ENCODE data around the gene AMPD1.

AMPD1 gene

GRCh38 chr1:114660238-114660637 lies 35.1 kb downstream of the AMPD1 start:
- Histone ChIP-seq H3K9ac (ENCODE audit: low read length in 5 of 5) (no peak overlapping the region), H3K36me3 (ENCODE audit: control insufficient read depth in 5 of 5, insufficient read depth in 5 of 5, low read length in 5 of 5) (no peaks in the 10 kb centered on the region), H3K4me1 (ENCODE audit: control insufficient read depth in 5 of 5, insufficient read depth in 5 of 5, low read length in 5 of 5) (no peaks in the 10 kb centered on the region), H3K27me3 (ENCODE audit: control insufficient read depth in 5 of 5, insufficient read depth in 4 of 5, low read length in 5 of 5) (no peaks in the 10 kb centered on the region), H3K4me3 (ENCODE audit: low read depth in 1 of 5, low read length in 5 of 5) (no peak overlapping the region), H3K9me3 (ENCODE audit: control insufficient read depth in 5 of 5, low read length in 5 of 5) (no peaks in the 10 kb centered on the region), H3K27ac (ENCODE audit: low read depth, low read length) (no peak overlapping the region)

- H3K36me3 ChIP-seq (ENCODE audit: control insufficient read depth in 5 of 5, insufficient read depth in 5 of 5, low read length in 5 of 5), result no peaks in the 10 kb centered on the region
- no peaks in the 10 kb centered on the region for H3K4me1 ChIP-seq (ENCODE audit: control insufficient read depth in 5 of 5, insufficient read depth in 5 of 5, low read length in 5 of 5)
- no peak overlapping the region for H3K27ac ChIP-seq (ENCODE audit: low read depth, low read length)
- no peaks in the 10 kb centered on the region for H3K9me3 ChIP-seq (ENCODE audit: control insufficient read depth in 5 of 5, low read length in 5 of 5)
- no peaks in the 10 kb centered on the region for H3K27me3 ChIP-seq (ENCODE audit: control insufficient read depth in 5 of 5, insufficient read depth in 4 of 5, low read length in 5 of 5)
- H3K9ac ChIP-seq (ENCODE audit: low read length in 5 of 5), result no peak overlapping the region
- no peak overlapping the region for H3K4me3 ChIP-seq (ENCODE audit: low read depth in 1 of 5, low read length in 5 of 5)
Measured at GRCh38 chr1:114651893-114652292, 43.5 kb downstream of the AMPD1 start.

- Histone ChIP-seq H3K36me3 (ENCODE audit: control insufficient read depth in 5 of 5, insufficient read depth in 5 of 5, low read length in 5 of 5) (no peaks in the 10 kb centered on the region), H3K4me1 (ENCODE audit: control insufficient read depth in 5 of 5, insufficient read depth in 5 of 5, low read length in 5 of 5) (no peaks in the 10 kb centered on the region), H3K9ac (ENCODE audit: low read length in 5 of 5) (no peak overlapping the region), H3K27me3 (ENCODE audit: control insufficient read depth in 5 of 5, insufficient read depth in 4 of 5, low read length in 5 of 5) (no peaks in the 10 kb centered on the region), H3K27ac (ENCODE audit: low read depth, low read length) (no peak overlapping the region), H3K9me3 (ENCODE audit: control insufficient read depth in 5 of 5, low read length in 5 of 5) (no peaks in the 10 kb centered on the region), H3K4me3 (ENCODE audit: low read depth in 1 of 5, low read length in 5 of 5) (no peak overlapping the region)
Measured at GRCh38 chr1:114648503-114648902, 46.8 kb downstream of the AMPD1 start.

GRCh38 chr1:114641377-114641776 lies 54.0 kb downstream of the AMPD1 start:
- Histone ChIP-seq H3K9ac (ENCODE audit: low read length in 5 of 5) (no peak overlapping the region), H3K9me3 (ENCODE audit: control insufficient read depth in 5 of 5, low read length in 5 of 5) (no peaks in the 10 kb centered on the region), H3K4me1 (ENCODE audit: control insufficient read depth in 5 of 5, insufficient read depth in 5 of 5, low read length in 5 of 5) (no peaks in the 10 kb centered on the region), H3K36me3 (ENCODE audit: control insufficient read depth in 5 of 5, insufficient read depth in 5 of 5, low read length in 5 of 5) (no peaks in the 10 kb centered on the region), H3K4me3 (ENCODE audit: low read depth in 1 of 5, low read length in 5 of 5) (no peak overlapping the region), H3K27ac (ENCODE audit: low read depth, low read length) (no peak overlapping the region), H3K27me3 (ENCODE audit: control insufficient read depth in 5 of 5, insufficient read depth in 4 of 5, low read length in 5 of 5) (no peaks in the 10 kb centered on the region)

GRCh38 chr1:114638910-114639309 lies 56.4 kb downstream of the AMPD1 start:
- no peak overlapping the region for H3K27ac ChIP-seq (ENCODE audit: low read depth, low read length)
- H3K9ac ChIP-seq (ENCODE audit: low read length in 5 of 5), result no peak overlapping the region
- H3K27me3 ChIP-seq (ENCODE audit: control insufficient read depth in 5 of 5, insufficient read depth in 4 of 5, low read length in 5 of 5), result no peaks in the 10 kb centered on the region
- H3K4me1 ChIP-seq (ENCODE audit: control insufficient read depth in 5 of 5, insufficient read depth in 5 of 5, low read length in 5 of 5), result no peaks in the 10 kb centered on the region
- H3K4me3 ChIP-seq (ENCODE audit: low read depth in 1 of 5, low read length in 5 of 5), result no peak overlapping the region
- no peaks in the 10 kb centered on the region for H3K36me3 ChIP-seq (ENCODE audit: control insufficient read depth in 5 of 5, insufficient read depth in 5 of 5, low read length in 5 of 5)
- no peaks in the 10 kb centered on the region for H3K9me3 ChIP-seq (ENCODE audit: control insufficient read depth in 5 of 5, low read length in 5 of 5)

GRCh38 chr1:114632427-114632826 lies 62.9 kb downstream of the AMPD1 start:
- Histone ChIP-seq H3K4me1 (ENCODE audit: control insufficient read depth in 5 of 5, insufficient read depth in 5 of 5, low read length in 5 of 5) (no peaks in the 10 kb centered on the region), H3K9me3 (ENCODE audit: control insufficient read depth in 5 of 5, low read length in 5 of 5) (no peaks in the 10 kb centered on the region), H3K27me3 (ENCODE audit: control insufficient read depth in 5 of 5, insufficient read depth in 4 of 5, low read length in 5 of 5) (no peaks in the 10 kb centered on the region), H3K9ac (ENCODE audit: low read length in 5 of 5) (no peak overlapping the region), H3K27ac (ENCODE audit: low read depth, low read length) (no peak overlapping the region), H3K36me3 (ENCODE audit: control insufficient read depth in 5 of 5, insufficient read depth in 5 of 5, low read length in 5 of 5) (no peaks in the 10 kb centered on the region), H3K4me3 (ENCODE audit: low read depth in 1 of 5, low read length in 5 of 5) (no peak overlapping the region)

GRCh38 chr1:114627107-114627506 lies 68.2 kb downstream of the AMPD1 start:
- no peaks in the 10 kb centered on the region for H3K36me3 ChIP-seq (ENCODE audit: control insufficient read depth in 5 of 5, insufficient read depth in 5 of 5, low read length in 5 of 5)
- H3K9ac ChIP-seq (ENCODE audit: low read length in 5 of 5), result no peak overlapping the region
- H3K9me3 ChIP-seq (ENCODE audit: control insufficient read depth in 5 of 5, low read length in 5 of 5), result no peaks in the 10 kb centered on the region
- H3K27ac ChIP-seq (ENCODE audit: low read depth, low read length), result no peak overlapping the region
- H3K27me3 ChIP-seq (ENCODE audit: control insufficient read depth in 5 of 5, insufficient read depth in 4 of 5, low read length in 5 of 5), result no peaks in the 10 kb centered on the region
- no peaks in the 10 kb centered on the region for H3K4me1 ChIP-seq (ENCODE audit: control insufficient read depth in 5 of 5, insufficient read depth in 5 of 5, low read length in 5 of 5)
- H3K4me3 ChIP-seq (ENCODE audit: low read depth in 1 of 5, low read length in 5 of 5), result no peak overlapping the region

GRCh38 chr1:114623364-114623763 lies 72.0 kb downstream of the AMPD1 start:
- Histone ChIP-seq H3K9me3 (ENCODE audit: control insufficient read depth in 5 of 5, low read length in 5 of 5) (no peaks in the 10 kb centered on the region), H3K9ac (ENCODE audit: low read length in 5 of 5) (no peak overlapping the region), H3K27ac (ENCODE audit: low read depth, low read length) (no peak overlapping the region), H3K27me3 (ENCODE audit: control insufficient read depth in 5 of 5, insufficient read depth in 4 of 5, low read length in 5 of 5) (no peaks in the 10 kb centered on the region), H3K4me3 (ENCODE audit: low read depth in 1 of 5, low read length in 5 of 5) (no peak overlapping the region), H3K4me1 (ENCODE audit: control insufficient read depth in 5 of 5, insufficient read depth in 5 of 5, low read length in 5 of 5) (no peaks in the 10 kb centered on the region), H3K36me3 (ENCODE audit: control insufficient read depth in 5 of 5, insufficient read depth in 5 of 5, low read length in 5 of 5) (peaks cover 0 to 10% (median 0%) of the 10 kb centered on the region in 5 donors)

Data from subcutaneous abdominal adipose tissue (tissue), 5 donors.